Activated CD8-positive, alpha-beta memory T cell treated with anti-CD3 and anti-CD28 coated beads, Interleukin-2, amount 50 U/mL, for 24 hours (primary cell): Measurements from ENCODE around the gene INPP5A.
"Not testable (repeated sequence)": the region's sequence is repeated elsewhere in the genome, so short reads cannot be mapped to it uniquely, and the experiment has no call there.

Source experiments
- DNase-seq: peaks from one replicate; pipeline ENCODE4 v3.0.0-alpha.2; 2020; ENCODE audit errors: extremely low read depth

Gene INPP5A

DNA sequence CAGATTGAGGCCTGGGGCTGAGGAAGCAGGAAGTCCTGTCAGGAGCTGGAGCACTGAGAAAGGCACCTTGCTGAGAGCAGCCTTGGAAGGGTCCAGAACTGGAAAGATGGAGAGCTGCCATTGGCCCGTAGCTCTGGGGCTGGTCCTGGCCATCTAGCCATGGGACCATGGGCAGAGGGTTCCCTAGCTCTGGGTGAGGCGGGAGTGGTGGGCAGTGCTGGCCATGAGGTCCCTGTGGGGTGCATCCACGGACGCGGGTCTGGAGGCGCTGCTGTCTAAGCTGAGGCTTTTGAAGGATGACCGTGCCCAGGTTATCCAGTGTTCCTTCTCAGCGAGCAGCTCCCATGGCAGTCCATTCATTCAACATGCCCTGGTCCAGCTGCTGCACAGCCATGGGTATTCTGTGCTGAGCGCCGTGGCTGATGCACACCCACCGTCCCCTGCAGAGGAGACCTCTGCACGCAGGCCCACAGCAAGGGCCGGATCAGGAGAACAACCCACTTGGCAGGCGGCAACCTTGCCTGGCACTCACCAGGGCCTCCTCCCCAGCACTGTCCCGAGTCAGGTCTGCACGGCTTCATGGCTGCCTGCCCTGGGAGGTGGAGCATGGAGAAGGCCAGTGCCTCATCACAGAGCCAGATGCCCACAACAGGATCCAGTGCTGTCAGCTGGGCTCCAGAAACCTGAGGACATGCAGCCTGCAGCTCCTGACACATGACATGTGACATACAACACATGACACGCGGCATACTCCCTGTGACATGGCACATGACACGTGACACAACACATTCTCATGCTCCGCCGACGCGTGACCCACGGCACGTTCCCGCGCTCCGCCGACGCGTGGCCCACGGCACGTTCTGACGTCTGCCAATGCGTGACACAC lies 121.9 kb downstream of the INPP5A start:
- no peak for DNase-seq

DNA sequence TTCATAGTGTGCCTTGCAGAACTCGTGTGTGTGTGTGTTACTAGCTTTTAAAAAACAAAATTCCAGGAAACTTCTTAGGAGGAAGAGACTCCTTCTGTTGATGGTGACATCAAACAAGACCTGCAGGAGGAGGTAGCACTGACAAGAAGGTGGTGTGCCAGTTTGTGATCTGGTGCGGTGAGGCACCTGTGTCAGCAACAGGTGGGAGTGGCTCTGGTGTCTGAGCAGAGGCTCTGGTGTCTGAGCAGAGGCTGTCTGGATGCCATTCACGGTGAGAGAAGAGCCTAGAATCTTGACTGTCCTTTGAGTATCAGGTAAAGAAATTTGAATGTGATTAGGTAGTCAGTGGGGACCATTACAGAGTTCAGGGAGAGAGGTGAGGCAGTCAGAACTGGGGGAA lies 122.8 kb downstream of the INPP5A start:
- no peak for DNase-seq

DNA sequence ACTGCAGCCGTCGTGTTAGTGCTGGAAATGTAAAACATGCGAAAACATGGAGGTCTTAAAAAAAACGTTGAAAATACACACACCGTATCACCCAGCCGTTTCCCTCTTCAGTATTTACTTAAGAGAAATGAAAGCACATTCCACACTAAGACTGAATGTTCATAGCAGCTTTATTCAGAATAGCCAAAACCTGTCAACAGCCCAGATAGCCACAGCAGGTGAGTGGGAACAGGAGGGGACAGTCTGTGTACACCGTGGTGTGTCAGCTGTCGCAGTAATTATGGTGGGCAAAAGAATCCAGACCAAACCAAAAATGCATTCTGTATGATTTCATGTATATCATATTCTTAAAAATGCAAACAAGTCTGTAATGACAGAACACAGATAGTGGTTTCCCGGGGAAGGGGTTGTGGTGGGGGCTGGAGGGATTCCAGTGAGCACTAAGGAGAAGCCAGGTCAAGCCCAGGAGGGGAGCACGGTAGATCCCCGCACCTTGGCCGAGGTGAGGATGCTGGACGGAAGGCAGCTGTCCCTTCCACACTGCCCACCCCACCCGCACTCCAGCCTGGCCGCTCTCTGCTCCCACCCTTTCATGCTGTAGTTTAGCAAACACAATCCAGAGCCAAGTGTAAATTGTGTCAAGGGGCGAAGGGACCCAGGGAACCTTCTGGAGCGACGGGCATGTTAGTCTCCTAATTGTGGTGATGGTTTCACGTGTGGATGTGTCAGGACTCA lies 124.8 kb downstream of the INPP5A start:
- DNase-seq, result no peak

DNA sequence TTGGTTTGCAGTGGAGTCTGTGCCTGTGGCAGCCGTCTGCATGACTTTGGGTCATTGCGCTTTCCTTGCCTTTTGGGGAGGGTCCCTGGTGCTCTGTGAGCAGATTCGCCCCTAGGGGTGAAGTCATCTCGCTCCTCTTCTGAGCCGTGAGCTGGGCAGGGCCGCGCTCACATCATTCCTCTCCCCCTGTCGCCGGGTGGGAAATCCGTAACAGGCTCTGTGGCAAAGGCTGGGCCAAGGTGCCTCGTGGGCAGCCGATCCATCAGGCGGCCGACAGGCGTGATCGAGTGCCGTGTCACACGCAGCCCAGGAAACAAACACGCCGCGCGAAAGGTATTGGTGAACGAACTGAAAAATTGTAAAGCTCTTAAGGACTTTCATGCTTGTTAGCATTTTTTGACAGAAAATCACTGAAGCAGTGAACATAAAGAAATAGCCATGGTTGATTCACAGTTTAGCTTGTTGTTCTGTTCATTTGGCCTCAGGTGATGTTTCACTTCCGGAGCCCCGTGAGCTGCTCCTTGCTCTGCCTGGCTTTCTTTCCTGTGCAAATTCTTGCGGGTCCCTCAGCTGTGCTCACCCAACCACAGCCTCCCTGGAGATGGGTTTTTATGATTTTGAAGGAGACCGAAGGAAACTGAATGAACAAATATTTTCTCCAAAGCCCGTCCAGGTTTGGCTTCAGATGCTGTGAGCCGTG lies 126.2 kb downstream of the INPP5A start:
- DNase-seq, result no peak

DNA sequence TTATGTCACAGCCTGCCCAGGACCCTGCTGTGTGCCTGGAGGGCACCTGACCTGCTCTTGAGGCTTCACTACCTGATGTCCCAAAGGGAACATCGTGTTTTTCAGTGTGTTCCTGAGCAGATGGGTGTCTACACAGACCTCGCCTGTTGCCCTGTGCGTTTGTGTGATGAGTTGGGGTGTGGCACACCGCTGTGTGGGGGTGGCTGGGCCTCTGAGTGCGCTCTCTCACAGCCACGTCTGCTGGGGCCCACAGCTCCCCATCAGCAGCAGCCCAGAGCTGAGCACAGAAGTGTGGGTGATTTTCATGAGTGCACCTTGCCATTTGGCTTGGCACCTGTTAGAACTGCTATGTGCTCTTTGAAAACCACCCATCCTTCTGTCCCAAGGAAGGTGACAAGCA lies 126.8 kb downstream of the INPP5A start:
- DNase-seq, result no peak

DNA sequence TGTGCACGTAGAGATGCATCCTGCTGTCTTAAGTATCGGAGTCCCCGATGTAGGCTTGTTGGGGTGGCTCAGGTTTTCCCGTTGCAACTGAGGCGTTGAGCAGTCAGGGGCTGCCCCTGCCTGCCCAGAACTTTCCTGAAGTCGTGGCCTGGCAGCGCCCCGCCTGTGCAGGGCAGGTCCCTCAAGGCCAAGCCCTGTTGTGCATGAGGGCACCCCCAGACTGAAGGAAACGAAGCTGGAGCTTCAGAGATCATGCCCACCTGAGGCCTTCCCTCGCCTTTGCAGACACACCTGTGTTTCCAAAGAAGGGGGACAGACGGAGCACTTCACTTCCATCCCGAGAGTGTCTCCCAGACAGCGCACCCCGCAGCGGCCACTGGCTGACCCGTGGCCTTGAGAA lies 127.3 kb downstream of the INPP5A start:
- DNase-seq, result no peak

DNA sequence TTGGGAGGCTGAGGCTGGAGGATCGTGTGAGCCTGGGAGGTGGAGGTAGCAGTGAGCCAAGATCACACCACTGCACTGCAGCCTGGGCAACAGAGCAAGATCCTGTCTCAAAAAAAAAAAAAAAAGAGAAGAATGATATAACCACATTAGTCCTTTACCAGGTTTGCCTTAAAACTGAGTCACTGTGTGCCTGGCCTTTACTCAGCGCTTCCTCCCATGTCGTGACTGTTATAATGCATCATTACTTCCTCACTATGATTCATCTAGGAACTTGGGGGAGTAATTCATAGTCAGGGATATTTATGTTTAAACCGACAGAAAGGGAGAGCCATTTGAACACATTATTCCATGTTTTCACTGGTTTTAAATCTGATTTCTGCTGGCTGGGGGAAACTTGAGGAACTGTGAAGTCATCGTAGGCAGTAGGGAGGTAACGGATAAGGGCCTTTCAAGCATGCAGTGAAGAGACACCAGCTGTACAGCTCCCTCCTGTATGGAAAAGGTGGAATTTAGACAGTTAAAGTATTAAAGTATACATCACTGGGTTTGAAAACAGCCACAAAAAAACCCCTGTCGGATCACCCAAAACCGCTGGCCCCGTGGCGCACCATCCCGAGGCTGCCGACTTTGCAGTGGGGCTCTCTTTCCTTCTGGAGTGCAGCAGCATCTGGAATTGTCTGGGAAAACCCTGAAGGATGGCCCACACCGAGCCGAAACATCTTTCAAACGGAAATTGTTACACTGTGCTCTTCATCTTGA lies 128.5 kb downstream of the INPP5A start:
- DNase-seq, result no peak

DNA sequence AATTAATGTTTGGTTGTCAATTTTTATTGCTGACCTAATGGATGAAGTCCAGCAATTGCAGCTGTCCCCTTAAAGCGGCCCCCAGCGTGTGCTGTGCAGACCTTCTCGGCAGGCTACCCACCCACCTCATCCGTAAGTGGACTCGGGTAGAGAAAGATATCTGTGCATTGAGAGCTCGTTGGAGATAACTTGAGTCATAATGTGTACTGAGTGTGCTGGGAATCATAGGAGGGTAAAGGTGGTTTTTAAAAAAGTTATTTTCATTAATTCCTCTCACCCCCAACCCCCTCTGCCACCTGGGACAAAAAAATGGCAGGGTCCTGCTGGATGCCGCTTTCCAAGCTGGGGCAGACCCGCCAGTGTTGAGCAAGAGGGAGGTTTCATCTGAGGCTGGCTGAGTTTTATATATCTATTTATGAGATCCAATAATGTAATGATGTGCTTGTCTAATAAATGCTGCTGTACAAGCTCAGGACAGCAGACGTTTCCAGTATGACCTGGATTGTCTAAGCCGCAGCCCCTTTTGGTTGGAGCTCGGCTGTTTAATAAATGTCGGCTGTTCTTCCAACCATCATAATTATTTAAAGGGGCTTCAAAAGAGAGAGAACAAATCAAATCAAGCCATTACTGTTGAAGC lies 129.2 kb downstream of the INPP5A start:
- DNase-seq, result no peak

DNA sequence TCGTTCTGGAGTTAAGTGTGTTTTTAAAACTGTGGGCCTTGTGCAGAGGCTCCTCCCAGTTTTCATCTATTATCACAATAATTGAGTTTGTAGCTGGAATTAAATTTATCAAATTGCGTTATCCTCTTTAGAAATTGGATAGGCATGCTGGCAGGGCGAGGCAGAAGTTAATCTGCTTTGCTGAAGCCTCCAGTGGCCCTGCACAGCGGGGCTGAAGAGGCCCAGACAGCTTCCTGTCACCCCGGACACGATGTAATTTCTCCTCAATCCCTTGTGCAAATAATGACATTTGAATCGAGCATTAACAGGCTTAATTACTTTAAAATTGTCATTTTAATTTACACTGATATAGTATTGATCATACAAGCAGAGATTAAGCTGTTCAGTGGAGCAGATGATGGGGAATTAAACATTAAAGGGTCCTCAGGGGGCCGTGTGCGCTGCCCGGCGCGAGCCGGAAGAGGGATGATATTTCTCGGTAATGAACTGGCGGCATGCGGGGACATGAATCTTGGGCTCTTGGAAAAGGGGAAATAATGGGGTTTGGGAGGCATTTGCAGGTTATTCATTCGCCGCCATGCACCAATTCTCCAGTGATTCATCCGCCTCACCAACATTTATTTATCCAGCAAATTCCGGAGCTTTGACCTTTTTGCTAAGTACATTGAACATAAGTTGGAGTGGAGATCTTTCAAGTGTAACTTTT lies 129.9 kb downstream of the INPP5A start:
- DNase-seq, result no peak

DNA sequence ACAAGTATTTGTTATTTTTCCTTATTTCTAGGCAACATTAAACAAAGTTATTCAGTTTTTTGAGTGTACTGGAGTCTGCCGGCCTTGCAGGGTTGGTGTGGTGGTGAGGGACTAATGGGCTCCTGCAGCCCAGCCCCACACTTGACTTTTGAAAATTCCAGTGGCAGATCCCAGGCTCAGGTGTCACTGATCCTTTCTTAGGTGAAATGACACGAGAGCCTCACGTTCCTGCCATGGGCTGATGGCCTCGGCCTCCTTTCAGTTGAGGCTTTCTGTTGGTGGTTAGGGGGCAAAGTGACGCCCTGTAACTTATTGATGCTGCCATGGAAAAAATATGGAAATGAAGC lies 130.4 kb downstream of the INPP5A start:
- no peak for DNase-seq

DNA sequence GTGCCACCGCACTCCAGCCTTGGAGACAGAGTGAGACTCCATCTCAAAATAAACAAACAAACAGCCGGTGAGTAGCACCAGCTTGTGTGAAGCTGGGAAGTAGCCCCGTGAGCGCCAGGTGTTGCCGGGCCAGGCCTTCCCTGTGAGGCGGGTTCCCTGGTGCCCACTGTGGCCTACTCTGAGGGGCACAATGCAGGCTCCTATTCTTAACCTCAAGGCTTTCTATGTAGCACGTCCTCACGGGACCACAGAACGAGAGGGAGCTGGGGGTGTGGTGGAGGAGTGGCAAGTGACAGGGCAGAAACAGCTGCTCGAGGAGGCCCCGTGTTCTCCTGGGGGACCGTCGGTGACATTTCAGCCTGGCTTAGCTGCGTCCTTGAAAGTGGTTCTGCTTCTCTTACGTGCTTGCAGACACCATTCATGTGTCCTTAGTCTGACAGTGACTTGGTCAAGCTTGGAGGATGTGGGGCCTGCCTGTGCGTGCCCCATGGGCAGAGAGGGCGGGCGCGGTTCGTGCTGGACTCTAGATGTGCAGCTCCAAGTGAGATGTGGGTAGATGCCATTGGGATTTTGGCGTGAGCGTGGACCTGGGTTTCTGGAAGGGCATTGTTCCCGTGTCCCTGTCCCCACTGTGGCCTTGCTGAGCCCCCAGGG lies 131.7 kb downstream of the INPP5A start:
- no peak for DNase-seq

DNA sequence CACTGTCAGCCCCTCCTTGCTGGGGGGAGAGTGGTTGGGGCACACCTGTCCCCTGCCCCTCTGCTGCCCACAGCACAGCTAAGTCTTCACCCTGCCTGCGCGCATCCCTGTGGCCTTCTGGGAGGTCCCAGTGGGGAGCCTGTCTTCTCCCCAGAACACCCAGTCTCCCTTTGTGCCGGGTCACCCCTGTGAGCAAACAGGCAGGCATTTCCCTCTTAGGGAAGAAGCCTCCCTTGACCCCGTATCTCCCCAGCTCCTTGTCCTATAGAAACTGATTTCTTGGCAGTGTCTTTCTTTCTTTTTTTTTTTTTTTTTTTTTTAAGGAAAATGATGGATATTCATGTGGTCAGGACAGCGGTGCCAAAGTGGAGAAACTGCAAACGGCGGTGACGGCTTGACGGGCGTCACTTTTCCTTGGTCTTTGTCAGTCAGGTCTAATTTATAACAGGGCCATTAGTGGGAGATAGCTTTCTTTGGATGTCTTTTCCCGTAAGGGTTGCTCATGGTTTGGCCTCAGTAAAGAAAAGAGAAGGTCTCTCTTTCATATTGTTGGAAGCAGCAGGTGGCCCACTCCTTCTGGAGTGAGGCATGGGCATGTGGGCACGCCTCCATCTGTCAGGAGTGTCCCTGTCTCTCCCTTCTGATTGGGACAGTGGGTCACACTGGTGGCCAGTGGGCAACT lies 133.1 kb downstream of the INPP5A start:
- DNase-seq, result no peak

DNA sequence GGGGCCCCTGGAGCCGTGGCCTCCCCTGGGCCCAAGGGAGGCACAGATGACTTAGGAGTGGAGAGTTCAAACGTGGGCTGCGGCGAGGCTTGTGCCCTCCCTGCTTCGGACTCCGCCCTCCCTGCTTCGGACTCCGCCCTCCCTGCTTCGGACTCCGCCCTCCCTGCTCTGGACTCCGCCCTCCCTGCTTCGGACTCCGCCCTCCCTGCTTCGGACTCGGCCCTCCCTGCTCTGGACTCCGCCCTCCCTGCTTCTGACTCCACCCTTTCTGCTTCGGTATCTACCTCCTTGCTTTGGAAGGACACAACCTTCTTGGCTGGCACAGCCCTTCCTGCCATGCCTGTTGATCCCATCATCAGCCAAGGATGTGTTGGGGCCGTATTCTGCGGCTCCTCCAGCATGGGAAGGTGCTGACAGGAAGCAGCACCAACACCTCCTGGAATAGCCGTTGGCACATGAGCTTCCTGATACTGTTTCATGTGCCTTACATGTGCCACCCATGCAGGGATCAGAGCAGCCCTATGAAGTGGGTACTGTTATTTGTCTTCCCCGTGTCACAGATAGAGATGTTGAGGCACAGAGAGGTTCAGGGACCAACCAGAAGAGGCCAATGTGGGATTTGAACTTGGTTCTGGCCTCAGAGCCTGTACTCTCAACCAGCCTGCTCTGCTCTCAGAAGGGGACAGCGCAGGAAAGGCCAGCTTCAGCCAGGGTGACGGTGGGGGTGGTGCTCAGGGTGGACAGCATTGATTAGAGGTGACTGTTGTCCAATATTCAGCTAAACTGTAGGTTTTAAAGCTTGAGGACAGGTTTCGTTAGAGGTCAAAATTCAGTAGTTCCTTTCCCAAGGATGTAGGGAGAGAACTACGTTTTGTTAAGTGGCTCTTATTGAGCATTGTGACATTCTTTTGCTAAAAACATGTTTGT lies 133.9 kb downstream of the INPP5A start:
- DNase-seq, result no peak

DNA sequence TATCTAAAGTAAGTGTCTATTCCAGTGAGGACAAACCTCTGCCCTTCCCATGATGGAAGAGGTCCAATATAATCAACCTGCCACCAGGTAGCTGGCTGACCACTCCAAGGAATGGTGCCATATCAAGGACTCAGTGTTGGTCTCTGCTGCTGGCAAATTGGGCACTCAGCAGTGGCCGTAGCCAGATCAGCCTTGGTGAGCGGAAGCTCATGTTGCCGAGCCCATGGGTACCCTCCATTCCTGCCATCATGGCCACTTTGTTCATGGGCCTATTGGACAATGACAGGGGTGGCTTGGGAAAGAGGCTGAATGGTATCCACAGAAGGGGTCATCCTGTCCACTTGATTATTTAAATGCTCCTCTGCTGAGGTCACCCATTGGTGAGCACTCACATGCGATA lies 136.2 kb downstream of the INPP5A start:
- not testable (repeated sequence) for DNase-seq

DNA sequence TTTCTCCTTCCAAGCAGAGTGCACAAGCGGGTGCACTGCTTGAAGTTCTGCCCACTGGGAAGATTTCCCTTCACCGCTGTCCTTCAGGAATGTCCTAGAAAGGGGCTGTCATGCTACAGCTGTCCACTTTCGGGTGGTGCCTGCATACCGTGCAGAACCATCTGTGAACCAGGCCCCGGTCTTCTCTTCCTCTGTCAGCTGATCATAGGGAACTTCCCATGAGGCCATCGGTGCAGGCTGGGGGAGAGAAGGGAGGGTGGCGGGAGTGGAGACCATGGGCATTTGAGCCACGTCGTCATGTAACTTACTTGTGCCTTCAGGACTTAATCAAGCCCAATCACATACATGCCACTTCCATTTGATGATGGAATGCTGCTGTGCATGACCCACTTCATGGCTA lies 136.7 kb downstream of the INPP5A start:
- DNase-seq, result no peak

DNA sequence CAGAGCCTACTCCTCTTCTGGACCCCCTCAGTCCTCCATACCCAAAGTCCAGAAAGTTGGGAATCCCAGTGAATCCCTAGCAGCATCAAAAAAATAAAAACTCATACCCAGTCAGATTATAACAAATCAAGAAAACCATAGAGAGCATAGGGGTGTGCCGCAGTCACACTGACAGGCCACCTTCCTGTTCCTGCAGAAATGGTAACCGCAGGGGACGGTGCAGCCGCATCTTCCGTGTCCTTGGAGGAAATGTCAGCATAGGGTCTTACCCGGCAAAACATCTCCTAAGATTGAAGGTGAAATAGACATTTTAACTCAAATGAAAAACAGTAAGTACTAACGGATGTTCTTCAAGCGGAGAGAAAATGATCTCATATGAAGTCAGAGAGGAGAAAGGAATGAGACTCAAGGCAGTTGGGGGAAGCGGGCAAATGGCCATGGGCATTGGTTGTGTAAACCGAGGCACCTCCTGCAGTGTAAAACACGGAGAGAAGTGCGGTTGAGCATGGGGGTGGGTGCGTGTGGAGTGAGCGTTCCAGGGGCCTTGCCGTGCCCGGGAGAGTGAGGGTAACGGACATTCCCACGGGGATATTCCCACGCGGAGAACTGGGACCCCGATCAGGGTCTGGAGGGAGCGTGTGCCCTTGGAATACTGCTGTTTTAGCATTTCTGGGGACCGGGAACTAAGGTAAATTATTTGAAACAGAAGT lies 137.6 kb downstream of the INPP5A start:
- no peak for DNase-seq

DNA sequence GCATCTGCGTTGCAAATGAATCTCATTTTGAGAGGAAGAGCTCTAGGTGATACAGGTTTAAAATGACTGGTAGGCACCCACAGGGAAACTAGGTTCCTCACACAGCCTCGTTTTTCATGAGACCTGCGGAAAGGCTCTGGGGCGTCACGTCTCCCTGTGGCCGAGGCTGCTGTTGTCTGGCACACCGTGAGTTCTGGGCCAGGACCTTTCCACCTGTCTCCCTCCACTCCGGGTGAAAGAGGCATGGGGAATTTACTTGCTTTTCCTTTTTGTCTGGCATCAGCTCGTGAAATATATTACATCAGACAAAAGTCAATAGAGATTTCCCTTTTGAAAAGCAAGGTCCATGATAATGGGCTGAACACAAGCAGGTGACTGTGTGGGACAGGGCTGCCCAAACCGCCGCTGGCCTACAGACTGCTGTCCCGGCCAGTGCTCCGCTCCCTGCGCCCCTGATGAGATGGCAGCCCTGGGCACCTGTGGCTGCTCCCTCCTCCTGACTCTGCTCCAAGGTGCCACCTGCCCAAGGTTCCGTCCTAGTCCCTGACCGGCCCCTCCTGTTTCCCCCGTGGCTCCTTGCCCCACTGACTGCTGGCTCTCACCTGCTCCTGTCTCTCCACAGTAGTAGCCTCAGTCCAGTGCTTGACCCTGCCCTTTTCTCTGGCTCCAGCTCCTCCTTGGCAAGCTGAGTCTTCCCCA lies 138.8 kb downstream of the INPP5A start:
- no peak for DNase-seq
